H4 (cell line): ENCODE measurements around the gene BEAN1. TPM values are rescaled to one million over a fixed set of nuclear protein-coding genes. Genes with fewer than 3 reads are reported as not detected.

Experiments
- DNase-seq: peaks from one replicate; pipeline ENCODE4 v3.0.0-alpha.2; 2015; ENCODE audit warnings: low spot score
- total RNA-seq: library from RNA; depleted of rRNA; stranded (reverse); fragments of >200 nt; shearing (Covaris generic); gene quantifications from 2 replicates; pipeline ENCODE4 v1.2.3, GENCODE V29; 2014; rRNA removed

Gene BEAN1
- total RNA-seq: 0.29 and 0.89 TPM in 2 replicates

- no peak for DNase-seq
Observed at GRCh38 chr16:66427036-66427860, at the start of gene BEAN1. TSS of gene BEAN1 (plus strand) at chr16:66427295. CDS start at chr16:66437677, 10,382 bp downstream.

GRCh38 chr16:66377324-66377723 is 49.8 kb upstream of the BEAN1 start:
- no peak for DNase-seq

GRCh38 chr16:66378741-66379570 is 48.1 kb upstream of the BEAN1 start:
- no peak for DNase-seq

GRCh38 chr16:66379571-66379941 is 47.5 kb upstream of the BEAN1 start:
- no peak for DNase-seq

GRCh38 chr16:66380421-66380820 is 46.7 kb upstream of the BEAN1 start:
- DNase-seq: no peak

GRCh38 chr16:66381585-66382170 is 45.4 kb upstream of the BEAN1 start:
- DNase-seq: no peak

- DNase-seq: peak; percentile 73
Observed at GRCh38 chr16:66382171-66382965, 44.7 kb upstream of the BEAN1 start.

- peak; percentile 91 for DNase-seq
Observed at GRCh38 chr16:66382966-66383299, 44.2 kb upstream of the BEAN1 start.

GRCh38 chr16:66383551-66383950 is 43.5 kb upstream of the BEAN1 start:
- no peak for DNase-seq

GRCh38 chr16:66385415-66385814 is 41.7 kb upstream of the BEAN1 start:
- no peak for DNase-seq

- DNase-seq: no peak
Observed at GRCh38 chr16:66386629-66387622, 40.2 kb upstream of the BEAN1 start.

- no peak for DNase-seq
Observed at GRCh38 chr16:66387817-66388332, 39.2 kb upstream of the BEAN1 start.

GRCh38 chr16:66388350-66389139 is 38.5 kb upstream of the BEAN1 start:
- DNase-seq: no peak

- no peak for DNase-seq
Observed at GRCh38 chr16:66389256-66390176, 37.6 kb upstream of the BEAN1 start.

- no peak for DNase-seq
Observed at GRCh38 chr16:66390346-66391108, 36.6 kb upstream of the BEAN1 start.

- DNase-seq: no peak
Observed at GRCh38 chr16:66391726-66392670, 35.1 kb upstream of the BEAN1 start.
